CD4-positive, alpha-beta T cell treated with Interleukin-17A for 1 hour (primary cell): Measurements from ENCODE around the gene SSH2.

Experiments used
- DNase-seq: peaks from one replicate; pipeline ENCODE4 v3.0.0-alpha.2; 2020

The SSH2 gene

DNA sequence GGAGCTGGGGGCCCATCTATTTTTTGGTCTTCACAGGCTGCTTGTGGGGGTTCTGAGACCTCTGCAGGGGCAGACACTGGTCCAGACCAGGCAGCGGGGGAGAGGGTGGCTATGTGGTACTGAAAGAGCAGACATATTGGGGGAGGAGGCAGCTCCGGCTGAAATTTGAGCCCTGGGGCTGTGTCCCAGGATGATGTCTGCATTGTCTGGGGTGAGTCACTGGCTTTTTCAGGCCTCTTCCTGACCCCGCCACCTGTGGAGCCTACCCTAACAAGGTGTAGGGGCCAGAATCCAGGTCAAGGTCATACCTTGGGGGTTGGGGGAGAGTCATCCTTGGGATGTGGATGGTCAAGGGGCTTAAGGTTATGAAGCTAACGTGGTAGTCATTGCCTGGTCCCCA lies 309.8 kb downstream of the SSH2 start:
- DNase-seq, result no peak

DNA sequence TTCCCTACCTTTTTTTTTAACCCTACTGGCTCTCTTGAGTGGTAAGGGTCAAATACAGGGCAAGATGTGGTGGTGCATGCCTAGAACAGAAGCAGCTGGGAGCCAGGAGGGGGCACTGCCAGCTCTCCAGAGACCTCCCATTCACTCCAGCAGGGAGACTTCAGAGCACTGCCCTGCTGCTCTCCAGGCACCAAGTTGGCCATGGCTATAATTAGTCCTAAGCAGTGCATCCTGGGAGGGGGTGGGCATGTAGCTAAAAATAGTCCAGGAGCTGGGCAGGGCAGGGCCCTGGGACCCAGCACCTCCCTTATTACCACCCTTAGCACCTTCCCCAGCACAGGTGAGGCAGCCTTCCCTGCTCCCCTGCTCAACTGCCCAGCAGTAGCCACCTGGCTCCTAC lies 310.8 kb downstream of the SSH2 start:
- DNase-seq, result no peak

DNA sequence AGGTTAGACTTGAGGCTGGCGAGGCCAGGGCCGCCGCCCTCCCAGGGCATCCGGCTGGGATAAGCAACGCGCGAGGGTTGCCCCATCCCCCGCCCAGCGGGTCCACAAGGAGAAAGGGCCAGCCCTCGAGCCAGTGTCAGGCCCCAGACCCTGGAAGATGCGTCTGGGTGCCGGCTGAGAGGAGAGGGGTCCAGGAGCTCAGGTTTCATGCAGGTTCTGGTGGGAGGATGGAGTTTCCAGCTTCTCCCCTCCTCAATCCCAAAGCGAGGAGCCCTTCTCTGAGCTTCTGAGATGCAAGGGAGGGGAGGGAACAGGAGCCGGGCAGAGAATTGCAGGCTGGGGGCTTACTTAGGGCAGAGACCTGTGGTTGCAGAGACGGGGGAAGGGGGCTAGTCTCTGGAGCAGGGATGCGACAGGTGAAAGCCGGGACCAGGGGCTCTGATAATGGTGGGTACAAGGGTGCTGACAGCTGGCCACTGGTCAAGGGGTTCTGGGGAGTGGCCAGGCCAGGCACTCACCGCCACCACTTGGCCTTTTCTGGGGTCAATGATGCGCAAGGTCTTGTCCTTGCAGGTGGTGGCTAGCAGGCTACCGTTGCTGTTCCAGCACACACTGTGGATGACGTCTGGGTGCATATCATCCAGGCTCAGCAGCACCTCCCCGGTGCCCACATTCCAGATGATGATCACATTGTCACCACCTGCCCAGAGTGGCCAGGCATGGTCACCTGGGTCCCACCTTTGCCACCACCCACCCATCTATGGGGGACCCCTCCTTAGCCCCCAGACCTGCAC lies 311.6 kb downstream of the SSH2 start:
- DNase-seq, result no peak

DNA sequence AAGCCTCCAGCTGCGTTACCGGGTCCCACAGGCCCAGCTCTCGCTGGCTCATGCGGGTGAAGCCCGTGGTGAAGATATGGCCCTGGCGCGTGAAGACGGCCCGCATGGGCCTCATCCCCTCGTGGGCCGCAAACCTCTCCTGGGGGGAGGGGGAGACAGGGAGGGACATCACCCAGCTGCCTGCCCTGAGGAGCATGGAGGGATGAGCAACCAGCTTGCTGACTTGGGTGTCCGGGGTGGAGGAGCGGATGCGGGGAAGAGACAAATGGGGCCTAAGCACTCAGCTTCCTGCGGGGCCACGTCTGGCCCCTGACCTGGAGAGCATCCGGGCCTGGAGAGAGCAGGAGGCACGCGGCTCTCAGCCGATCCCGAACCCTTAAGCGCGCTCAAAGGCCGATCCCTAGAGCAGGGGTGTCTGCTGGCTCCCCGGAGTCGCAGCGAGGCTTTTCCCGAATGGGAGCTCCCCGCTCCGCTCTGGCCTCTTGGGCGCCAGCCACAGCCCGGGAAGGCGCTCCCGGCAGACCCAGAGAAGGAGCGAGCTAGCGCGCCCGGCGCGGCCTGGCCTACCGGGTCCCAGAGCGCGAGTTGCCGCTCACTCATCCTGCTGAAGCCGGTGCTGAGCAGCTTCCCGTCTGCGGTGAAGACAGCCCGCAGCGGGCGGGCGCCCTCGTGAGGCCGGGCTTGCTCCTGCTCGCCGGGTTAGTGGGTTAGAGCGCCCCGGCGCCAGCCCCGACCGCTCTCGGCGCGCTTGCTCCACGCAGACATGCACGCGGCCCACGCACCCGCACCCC lies 312.4 kb downstream of the SSH2 start:
- peak; percentile 88 for DNase-seq

GRCh38 chr17:29617125-29617480 lies 312.9 kb downstream of the SSH2 start:
- DNase-seq, result peak; percentile 93

- no peak for DNase-seq
Observed at GRCh38 chr17:29616300-29617048, 313.6 kb downstream of the SSH2 start.

- peak; percentile 88 for DNase-seq
Observed at GRCh38 chr17:29615492-29616299, 314.3 kb downstream of the SSH2 start.

DNA sequence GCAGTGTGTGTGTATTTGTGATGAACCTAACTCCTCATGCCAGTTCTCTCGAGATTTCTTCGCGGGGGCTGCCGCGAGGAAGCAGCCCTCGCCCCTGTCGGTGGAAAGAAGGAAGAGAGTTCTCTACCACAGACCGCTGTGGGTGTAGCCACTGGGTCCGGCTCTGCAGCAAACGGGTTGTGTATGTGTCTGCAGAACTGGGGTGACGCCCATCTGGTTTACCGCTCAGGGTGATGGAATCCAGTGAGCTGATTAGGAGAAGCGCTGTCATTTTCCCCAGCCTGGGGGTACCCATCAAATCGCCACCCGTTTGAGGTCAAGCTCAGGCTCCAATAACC lies 315.0 kb downstream of the SSH2 start:
- peak; percentile 81 for DNase-seq

DNA sequence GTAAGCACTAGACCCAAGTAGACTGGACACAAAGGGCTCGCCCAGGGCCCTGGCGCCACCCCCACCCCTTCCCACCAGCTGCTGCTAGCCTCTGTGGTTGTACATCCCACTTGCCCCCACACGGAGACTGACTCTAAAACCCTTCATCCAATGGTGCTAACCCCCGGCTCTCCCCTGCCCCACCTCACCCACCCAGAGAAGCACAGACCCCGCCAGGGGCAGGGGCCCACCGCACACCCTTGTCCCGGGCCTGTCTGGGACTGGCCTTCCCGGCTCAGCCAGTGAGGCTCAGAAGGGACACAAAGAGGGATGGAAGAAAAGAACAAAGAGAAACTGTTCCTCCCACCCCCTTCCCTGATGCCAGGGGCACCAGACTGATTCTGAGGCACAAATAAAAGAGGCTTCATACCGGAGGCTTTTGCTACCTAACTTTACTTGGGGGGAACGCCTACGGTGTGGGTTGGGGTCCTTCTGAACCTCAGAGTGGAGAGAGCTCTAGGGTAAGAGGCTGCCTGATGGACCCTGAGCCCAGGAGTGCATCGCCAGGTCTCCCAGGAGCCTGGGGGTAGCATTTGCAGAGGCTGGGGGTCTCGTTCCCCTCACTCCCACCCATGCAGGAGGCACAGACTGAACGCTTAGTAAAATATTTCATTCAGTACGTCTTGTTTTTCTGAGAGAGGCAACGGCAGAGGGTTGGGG lies 315.5 kb downstream of the SSH2 start:
- DNase-seq, result no peak

GRCh38 chr17:29613856-29614255 lies 316.2 kb downstream of the SSH2 start:
- no peak for DNase-seq

GRCh38 chr17:29613352-29613837 lies 316.6 kb downstream of the SSH2 start:
- DNase-seq, result peak; percentile 93

GRCh38 chr17:29612404-29613280 lies 317.4 kb downstream of the SSH2 start:
- no peak for DNase-seq

DNA sequence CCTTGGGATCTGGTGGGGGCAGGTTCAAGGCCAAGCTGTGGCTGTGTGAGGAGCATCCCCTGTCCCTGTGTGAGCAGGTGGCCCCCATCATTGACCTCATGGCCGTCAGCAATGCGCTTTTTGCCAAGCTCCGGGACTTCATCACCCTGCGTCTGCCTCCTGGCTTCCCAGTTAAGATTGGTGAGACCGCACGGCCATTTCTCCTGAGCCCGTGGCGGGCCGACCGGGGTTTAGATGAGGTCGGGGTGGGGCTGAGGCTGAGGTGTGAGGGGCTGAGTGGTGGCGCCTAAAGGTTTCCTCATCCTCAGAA lies 318.0 kb downstream of the SSH2 start:
- no peak for DNase-seq

DNA sequence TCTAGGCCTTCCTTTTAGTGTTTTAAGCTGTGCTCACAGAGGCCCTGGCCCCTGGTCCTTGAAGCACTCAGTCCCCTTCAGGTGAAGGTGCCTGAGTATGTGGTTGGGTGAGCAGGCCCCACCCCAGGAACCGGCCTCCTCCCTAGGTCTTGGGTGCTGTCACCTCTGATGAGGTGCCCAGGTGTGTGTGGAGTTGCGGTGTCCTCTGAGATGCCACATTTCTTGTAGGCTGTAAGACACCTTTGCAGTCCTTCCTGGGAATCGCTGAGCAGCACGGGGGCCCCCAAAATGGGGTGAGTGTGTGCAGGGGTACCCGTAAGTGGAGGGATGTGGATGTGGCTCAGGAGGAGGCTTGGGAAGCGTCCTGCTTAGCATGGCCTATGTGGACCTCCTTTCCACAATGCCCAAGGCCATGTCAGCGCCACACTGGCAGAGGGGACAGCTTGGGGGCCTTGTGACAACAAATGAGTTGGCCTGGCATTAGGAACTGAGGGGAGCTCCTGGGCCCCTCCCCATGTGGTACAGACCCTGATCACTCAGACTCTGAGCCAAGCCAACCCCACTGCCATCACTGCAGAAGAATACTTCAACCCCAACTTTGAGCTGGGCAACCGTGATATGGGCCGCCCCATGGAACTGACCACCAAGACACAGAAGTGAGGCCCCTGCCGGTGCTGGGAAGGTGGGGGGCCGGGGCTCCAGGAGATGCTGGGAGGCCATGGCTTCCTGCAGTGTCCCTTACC lies 318.5 kb downstream of the SSH2 start:
- DNase-seq, result no peak

GRCh38 chr17:29610395-29610794 lies 319.6 kb downstream of the SSH2 start:
- no peak for DNase-seq

- no peak for DNase-seq
Observed at GRCh38 chr17:29608986-29609385, 321.0 kb downstream of the SSH2 start.

GRCh38 chr17:29607557-29608195 lies 322.4 kb downstream of the SSH2 start:
- no peak for DNase-seq

DNA sequence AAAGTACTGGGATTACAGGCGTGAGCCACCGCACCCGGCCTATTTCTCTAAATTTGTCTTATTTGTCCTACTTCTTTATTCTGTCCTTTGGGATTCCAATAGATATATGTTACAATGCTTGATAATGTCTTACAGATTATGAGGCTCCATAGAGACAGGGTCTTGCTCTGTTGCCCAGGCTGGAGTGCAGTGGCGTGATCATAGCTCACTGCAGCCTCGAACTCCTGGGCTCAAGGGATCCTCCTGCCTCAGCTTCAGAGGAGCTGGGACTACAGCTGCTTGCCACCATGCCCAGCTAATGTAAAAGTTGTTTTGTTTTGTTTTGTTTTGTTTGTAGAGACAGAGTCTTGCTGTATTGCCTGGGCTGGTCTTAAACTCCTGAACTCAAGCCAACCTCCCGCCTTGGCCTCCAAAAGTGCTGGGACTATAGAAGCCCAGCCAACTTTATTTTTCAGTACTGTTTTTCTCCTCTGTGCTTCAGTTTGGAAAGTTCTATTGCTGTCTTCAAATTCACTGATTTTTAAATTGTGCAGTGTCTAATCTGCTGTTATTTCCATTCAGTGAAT lies 326.8 kb downstream of the SSH2 start:
- no peak for DNase-seq

- DNase-seq, result no peak
Observed at GRCh38 chr17:29597361-29598172, 332.5 kb downstream of the SSH2 start.
